ENCODE results near the gene NOL9. TPM values are rescaled to one million over a fixed set of nuclear protein-coding genes. Genes with fewer than 3 reads are reported as not detected.
"Not testable (repeated sequence)": the region's sequence is repeated elsewhere in the genome, so short reads cannot be mapped to it uniquely, and the experiment has no call there.

Gene NOL9
- polyA plus RNA-seq, 1 experiment = 9.5 TPM

DNA sequence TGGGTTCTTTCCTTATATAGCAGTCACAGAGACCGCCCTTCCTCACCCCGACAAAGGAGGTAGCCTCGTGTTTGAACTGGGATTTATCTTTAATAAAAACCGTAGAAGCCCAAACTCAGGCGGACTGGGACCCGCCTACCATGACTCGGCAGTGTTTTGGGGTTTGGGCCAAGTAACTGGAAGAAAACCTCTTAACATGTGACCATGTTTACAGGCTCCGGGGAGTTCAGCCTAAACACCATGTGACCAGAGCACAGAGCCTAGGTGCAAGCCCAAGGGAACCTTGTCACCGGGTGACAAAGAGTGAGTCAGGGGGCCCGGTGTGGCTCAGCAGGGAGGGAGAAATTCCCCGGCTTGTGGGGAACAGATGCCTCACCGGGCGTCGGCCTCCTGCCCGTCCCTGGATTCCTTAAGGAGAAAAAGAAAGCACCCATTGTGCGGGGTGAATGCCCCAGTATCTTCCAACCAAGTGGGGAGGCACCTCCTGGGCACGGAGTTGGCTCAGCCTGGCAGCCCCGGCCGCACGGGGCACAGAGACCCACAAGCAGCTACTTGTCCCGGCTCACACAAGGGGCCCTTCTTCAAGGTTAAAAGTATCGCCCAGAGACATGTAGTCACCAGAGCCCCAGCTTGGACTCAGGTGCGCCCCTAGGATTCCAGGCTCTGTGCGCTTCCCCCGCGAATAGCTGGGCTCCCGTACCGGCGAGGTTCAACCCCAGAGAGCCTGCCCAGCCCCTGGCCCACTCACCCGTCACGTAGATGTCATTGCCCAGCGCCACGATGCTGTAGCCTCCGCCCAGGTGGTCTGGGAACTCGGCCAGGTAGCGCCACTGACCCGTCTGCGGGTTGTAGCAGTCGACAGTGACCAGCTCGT, 47.0 kb upstream of the NOL9 start:
- Histone ChIP-seq H3K4me3 (ENCODE audit: low read depth, low read length) (peak overlapping the region; percentile 97), H3K36me3 (ENCODE audit: control insufficient read depth, insufficient read depth, low read length) (peaks cover 28% of the 10 kb centered on the region), H3K27me3 (ENCODE audit: control insufficient read depth, insufficient read depth, low read length) (no peaks in the 10 kb centered on the region)
- DNase-seq (ENCODE audit: low read depth) = peak; percentile 77
- ChIA-PET POLR2A (no interaction called here), CTCF (interaction anchor here (0.6 to 5.6 kb wide), 5 partner anchors 22 to 595 kb away, joined by 3 to 29 read pairs (median 4); partner anchors contain the start of genes NOL9 and TAS1R1)
- TF ChIP-seq, protein P1, sequence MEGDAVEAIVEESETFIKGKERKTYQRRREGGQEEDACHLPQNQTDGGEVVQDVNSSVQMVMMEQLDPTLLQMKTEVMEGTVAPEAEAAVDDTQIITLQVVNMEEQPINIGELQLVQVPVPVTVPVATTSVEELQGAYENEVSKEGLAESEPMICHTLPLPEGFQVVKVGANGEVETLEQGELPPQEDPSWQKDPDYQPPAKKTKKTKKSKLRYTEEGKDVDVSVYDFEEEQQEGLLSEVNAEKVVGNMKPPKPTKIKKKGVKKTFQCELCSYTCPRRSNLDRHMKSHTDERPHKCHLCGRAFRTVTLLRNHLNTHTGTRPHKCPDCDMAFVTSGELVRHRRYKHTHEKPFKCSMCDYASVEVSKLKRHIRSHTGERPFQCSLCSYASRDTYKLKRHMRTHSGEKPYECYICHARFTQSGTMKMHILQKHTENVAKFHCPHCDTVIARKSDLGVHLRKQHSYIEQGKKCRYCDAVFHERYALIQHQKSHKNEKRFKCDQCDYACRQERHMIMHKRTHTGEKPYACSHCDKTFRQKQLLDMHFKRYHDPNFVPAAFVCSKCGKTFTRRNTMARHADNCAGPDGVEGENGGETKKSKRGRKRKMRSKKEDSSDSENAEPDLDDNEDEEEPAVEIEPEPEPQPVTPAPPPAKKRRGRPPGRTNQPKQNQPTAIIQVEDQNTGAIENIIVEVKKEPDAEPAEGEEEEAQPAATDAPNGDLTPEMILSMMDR (IDR thresholded peaks at IDR 0.05; ENCODE audit: insufficient read depth, low read depth, low read length) = peak; percentile 16; the same call in 1 of the 2 replicates

DNA sequence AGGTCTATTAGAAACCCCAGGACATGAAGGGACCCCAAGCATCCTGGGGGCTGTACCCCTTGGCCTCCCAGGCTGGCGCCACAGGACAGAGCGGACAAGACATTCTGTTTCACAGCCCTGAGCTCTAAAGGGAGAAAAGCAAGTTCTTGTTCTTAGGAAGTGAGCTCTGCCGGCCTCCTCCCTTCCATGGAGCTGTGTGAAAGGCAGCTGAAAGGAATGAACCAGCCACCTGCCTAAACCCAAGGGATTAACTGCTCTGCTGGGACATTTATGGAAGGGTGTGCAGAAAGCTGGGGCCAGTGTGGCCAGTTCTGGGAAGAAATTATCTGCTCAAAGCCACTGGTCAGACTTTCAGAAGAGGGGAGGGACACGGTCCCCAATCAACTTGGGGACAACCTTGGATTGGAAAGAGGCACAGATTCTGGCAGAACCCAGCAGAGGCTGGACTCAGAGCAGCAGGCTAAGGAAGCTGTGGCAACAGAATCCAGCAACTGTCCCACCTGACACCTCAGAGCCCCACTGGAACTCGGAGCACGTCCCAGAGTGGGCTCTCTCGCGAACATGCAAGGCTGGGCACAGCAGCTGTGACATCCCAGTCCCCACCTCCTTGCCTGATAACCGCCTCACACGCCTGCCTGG, 46.2 kb upstream of the NOL9 start:
- DNase-seq (ENCODE audit: low read depth) = no peak
- H3K36me3 ChIP-seq (ENCODE audit: control insufficient read depth, insufficient read depth, low read length) = peaks cover 33% of the 10 kb centered on the region
- TF ChIP-seq, protein P1 (IDR thresholded peaks at IDR 0.05; ENCODE audit: insufficient read depth, low read depth, low read length) = no peak
- no peaks in the 10 kb centered on the region for H3K27me3 ChIP-seq (ENCODE audit: control insufficient read depth, insufficient read depth, low read length)
- H3K4me3 ChIP-seq (ENCODE audit: low read depth, low read length) = peak overlapping the region; percentile 97
- ChIA-PET CTCF (interaction anchor here (0.8 to 5.6 kb wide), 3 partner anchors 23 to 46 kb away, joined by 3 to 29 read pairs (median 4); partner anchors contain the start of genes NOL9 and TAS1R1), POLR2A (no interaction called here)

- H3K36me3 ChIP-seq (ENCODE audit: control insufficient read depth, insufficient read depth, low read length) = peaks cover 37% of the 10 kb centered on the region
- POLR2A ChIA-PET; DNase-seq (ENCODE audit: low read depth); H3K27me3 ChIP-seq (ENCODE audit: control insufficient read depth, insufficient read depth, low read length): not testable (repeated sequence)
- peak overlapping the region; percentile 97 for H3K4me3 ChIP-seq (ENCODE audit: low read depth, low read length)
- CTCF ChIA-PET = interaction anchor here (0.8 to 5.6 kb wide), 2 partner anchors 24 to 46 kb away, joined by 3 to 29 read pairs; partner anchors contain the start of genes NOL9 and TAS1R1
Observed at GRCh38 chr1:6599991-6600390, 45.7 kb upstream of the NOL9 start.

- CTCF ChIA-PET = interaction anchor here (0.8 to 5.6 kb wide), 2 partner anchors 23 to 45 kb away, joined by 3 to 29 read pairs; partner anchors contain the start of genes NOL9 and TAS1R1
- DNase-seq (ENCODE audit: low read depth) = no peak
- Histone ChIP-seq H3K36me3 (ENCODE audit: control insufficient read depth, insufficient read depth, low read length) (peaks cover 39% of the 10 kb centered on the region), H3K27me3 (ENCODE audit: control insufficient read depth, insufficient read depth, low read length) (no peaks in the 10 kb centered on the region), H3K4me3 (ENCODE audit: low read depth, low read length) (peak overlapping the region; percentile 14; the same call in 1 of the 2 replicates)
- POLR2A ChIA-PET = no interaction called here
- TF ChIP-seq, protein P1 (IDR thresholded peaks at IDR 0.05; ENCODE audit: insufficient read depth, low read depth, low read length) = no peak
Observed at GRCh38 chr1:6599141-6599975, 45.0 kb upstream of the NOL9 start.

DNA sequence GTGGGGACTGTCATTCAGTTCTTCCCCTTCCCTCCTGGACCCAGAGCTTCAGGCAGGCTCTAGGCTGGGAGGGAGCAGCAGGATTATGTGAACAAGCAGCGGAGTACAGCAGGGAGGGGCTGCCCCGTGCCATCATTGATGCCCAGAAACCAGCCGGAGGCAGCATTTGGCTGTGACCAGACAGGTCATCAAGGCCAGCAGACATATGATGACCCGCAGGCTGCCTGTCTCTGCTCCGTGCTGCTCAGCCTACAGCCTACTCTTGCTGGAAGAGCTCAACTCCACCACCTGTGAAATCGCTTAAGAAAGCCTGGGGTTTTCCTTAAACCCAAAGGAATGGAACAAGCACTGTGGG, 43.4 kb upstream of the NOL9 start:
- H3K4me3 ChIP-seq (ENCODE audit: low read depth, low read length) = no peak overlapping the region
- H3K36me3 ChIP-seq (ENCODE audit: control insufficient read depth, insufficient read depth, low read length) = peaks cover 50% of the 10 kb centered on the region
- TF ChIP-seq, protein P1 (IDR thresholded peaks at IDR 0.05; ENCODE audit: insufficient read depth, low read depth, low read length) = no peak
- H3K27me3 ChIP-seq (ENCODE audit: control insufficient read depth, insufficient read depth, low read length) = no peaks in the 10 kb centered on the region
- CTCF ChIA-PET = interaction anchor here (1.0 to 5.6 kb wide), 2 partner anchors 8 to 44 kb away, joined by 3 to 29 read pairs; partner anchors contain the start of genes NOL9 and TAS1R1
- DNase-seq (ENCODE audit: low read depth) = no peak
- POLR2A ChIA-PET = no interaction called here
